Gastroesophageal sphincter (tissue), 3 donors: Measurements from ENCODE around the gene ZNF763.

ENCODE experiments used
- CTCF ChIP-seq, 4 experiments: fragments of 200-600 bp in 2 of 4; fragments of 450-650 bp in 2 of 4; sonication (generic) in 1 of 4; IDR thresholded peaks; one replicate each; pipeline ENCODE4 v1.5.1; 2017 to 2019; ENCODE audit warnings: antibody characterized with exemption in 4 of 4, mild to moderate bottlenecking in 2 of 4, moderate library complexity in 2 of 4
- EP300 ChIP-seq: sonication (generic); formaldehyde crosslinking; IDR thresholded peaks from one replicate; pipeline ENCODE4 v1.6.1; 2017; ENCODE audit warnings: antibody characterized with exemption, mild to moderate bottlenecking

- no peak for TF ChIP-seq EP300
- no peak for TF ChIP-seq CTCF (IDR thresholded peaks at IDR 0.05)
Observed at GRCh38 chr19:11986754-11987153, 21.9 kb downstream of the ZNF763 start.
